H1 (cell line): ENCODE results near the gene GTPBP1. TPM values are rescaled to one million over a fixed set of nuclear protein-coding genes. Genes with fewer than 3 reads are reported as not detected.

Source experiments
- CREB1 ChIP-seq: IDR thresholded peaks from 2 replicates; pipeline ENCODE4 v1.6.1; 2012; ENCODE audit warnings: inconsistent platforms
- GTF2F1 ChIP-seq: IDR thresholded peaks from 2 replicates; pipeline ENCODE4 v1.6.1; 2012; ENCODE audit warnings: low read depth, low read length, improper control_type of control experiment, borderline replicate concordance
- HDAC2 ChIP-seq, 2 experiments: fragments of 300-600 bp in 1 of 2; sonication (generic) in 1 of 2; IDR thresholded peaks; 2 replicates each; pipeline ENCODE4 v1.6.1; 2011 to 2012; ENCODE audit warnings: low read depth in 2 of 2, low read length in 2 of 2, mild to moderate bottlenecking in 2 of 2, moderate library complexity in 2 of 2, borderline replicate concordance in 1 of 2, inconsistent platforms in 1 of 2
- SP1 ChIP-seq: IDR thresholded peaks from 2 replicates; pipeline ENCODE4 v1.6.1; 2011; ENCODE audit warnings: low read depth, low read length
- TCF12 ChIP-seq: IDR thresholded peaks from 2 replicates; pipeline ENCODE4 v1.6.1; 2011; ENCODE audit warnings: low read depth, mild to moderate bottlenecking, low read length
- polyA plus RNA-seq, 7 experiments: library from polyadenylated mRNA; depleted of rRNA in 3 of 7; stranded (reverse) in 5 of 7; unstranded in 2 of 7; fragments of >200 nt in 5 of 7; fragments of 200-250 nt in 2 of 7; gene quantifications; 1 replicate in 5 of 7; 2 replicates in 1 of 7; 4 replicates in 1 of 7; pipeline versions ENCODE4 v1.2.1 to v1.2.3, GENCODE V29; 2011 to 2013; ENCODE audit warnings: missing spikeins in 2 of 7, mixed read lengths in 2 of 7
- total RNA-seq: library from RNA; stranded (reverse); fragmentation: NEBNext Ultra II Directional; extraction: Animal tissue kit (Norgen Biotek cat#: 25700); gene quantifications from 2 replicates; pipeline ENCODE4 v1.2.1, GENCODE V29; 2021
- TF ChIP-seq, protein P1 (sequence below): fragments of 300-600 bp; sonication (generic); IDR thresholded peaks from 2 replicates; pipeline ENCODE4 v1.7.1; 2012; ENCODE audit warnings: low read length, moderate library complexity, mild to moderate bottlenecking, inconsistent platforms; ENCODE audit not compliant: insufficient replicate concordance
- TF ChIP-seq, protein P2 (sequence below): IDR thresholded peaks from 2 replicates; pipeline ENCODE4 v1.6.1; 2011; ENCODE audit warnings: low read depth, mild to moderate bottlenecking, low read length; ENCODE audit not compliant: insufficient read depth
- TF ChIP-seq, protein P3 (sequence below): IDR thresholded peaks from 2 replicates; pipeline ENCODE4 v1.6.1; 2012; ENCODE audit warnings: low read length, inconsistent platforms

GTPBP1 gene
- total and polyA plus RNA-seq, 2 of the 8 experiments (the other 6 are each of a cell fraction or from before 2014, with no cell fraction given), result 53.1 to 91.8 TPM

DNA sequence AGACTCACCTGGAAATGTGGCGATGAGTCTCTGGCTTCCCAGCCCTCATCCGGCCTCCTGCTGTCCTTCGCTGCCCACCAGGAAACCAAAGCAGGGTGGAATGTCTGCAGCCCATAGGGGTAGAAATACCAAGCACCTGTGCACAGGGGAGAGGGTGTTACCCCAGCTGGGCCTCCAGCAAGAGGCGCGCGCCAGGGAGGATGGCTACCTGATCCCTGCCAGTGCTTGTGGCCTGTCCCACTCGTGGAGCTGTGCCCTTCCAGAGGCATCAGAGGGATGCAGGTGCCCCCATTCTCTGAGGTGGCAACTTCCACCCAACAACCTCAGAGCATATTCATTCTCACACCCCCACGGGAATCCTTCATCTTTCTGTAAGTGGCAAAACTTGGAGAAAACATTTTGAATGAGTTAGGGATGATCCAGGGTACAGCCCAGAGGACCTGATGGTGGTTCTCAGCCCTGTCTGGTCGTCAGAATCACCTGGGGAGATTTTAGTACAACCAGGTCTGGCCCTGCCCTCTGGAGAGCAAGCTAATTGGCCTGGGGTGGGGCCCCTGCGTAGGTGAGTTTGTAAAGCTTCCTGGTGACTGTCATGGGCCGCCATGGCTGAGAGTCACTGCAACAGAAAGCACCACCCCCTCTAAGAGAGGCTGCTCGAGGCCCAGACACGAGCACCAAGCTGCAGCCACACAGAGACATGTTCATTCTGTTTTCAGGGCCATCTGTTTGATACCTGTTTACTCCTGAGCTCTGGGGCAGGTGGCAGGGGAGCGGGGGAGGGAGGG lies 40.1 kb downstream of the GTPBP1 start (continued):
- TF ChIP-seq SP1 (no peak), HDAC2 (IDR thresholded peaks at IDR 0.05; ENCODE audit: borderline replicate concordance in 1 of 2, low read depth in 2 of 2, low read length in 2 of 2) (no peak), CREB1 (no peak), TCF12 (no peak), GTF2F1 (no peak)
- TF ChIP-seq, protein P1, sequence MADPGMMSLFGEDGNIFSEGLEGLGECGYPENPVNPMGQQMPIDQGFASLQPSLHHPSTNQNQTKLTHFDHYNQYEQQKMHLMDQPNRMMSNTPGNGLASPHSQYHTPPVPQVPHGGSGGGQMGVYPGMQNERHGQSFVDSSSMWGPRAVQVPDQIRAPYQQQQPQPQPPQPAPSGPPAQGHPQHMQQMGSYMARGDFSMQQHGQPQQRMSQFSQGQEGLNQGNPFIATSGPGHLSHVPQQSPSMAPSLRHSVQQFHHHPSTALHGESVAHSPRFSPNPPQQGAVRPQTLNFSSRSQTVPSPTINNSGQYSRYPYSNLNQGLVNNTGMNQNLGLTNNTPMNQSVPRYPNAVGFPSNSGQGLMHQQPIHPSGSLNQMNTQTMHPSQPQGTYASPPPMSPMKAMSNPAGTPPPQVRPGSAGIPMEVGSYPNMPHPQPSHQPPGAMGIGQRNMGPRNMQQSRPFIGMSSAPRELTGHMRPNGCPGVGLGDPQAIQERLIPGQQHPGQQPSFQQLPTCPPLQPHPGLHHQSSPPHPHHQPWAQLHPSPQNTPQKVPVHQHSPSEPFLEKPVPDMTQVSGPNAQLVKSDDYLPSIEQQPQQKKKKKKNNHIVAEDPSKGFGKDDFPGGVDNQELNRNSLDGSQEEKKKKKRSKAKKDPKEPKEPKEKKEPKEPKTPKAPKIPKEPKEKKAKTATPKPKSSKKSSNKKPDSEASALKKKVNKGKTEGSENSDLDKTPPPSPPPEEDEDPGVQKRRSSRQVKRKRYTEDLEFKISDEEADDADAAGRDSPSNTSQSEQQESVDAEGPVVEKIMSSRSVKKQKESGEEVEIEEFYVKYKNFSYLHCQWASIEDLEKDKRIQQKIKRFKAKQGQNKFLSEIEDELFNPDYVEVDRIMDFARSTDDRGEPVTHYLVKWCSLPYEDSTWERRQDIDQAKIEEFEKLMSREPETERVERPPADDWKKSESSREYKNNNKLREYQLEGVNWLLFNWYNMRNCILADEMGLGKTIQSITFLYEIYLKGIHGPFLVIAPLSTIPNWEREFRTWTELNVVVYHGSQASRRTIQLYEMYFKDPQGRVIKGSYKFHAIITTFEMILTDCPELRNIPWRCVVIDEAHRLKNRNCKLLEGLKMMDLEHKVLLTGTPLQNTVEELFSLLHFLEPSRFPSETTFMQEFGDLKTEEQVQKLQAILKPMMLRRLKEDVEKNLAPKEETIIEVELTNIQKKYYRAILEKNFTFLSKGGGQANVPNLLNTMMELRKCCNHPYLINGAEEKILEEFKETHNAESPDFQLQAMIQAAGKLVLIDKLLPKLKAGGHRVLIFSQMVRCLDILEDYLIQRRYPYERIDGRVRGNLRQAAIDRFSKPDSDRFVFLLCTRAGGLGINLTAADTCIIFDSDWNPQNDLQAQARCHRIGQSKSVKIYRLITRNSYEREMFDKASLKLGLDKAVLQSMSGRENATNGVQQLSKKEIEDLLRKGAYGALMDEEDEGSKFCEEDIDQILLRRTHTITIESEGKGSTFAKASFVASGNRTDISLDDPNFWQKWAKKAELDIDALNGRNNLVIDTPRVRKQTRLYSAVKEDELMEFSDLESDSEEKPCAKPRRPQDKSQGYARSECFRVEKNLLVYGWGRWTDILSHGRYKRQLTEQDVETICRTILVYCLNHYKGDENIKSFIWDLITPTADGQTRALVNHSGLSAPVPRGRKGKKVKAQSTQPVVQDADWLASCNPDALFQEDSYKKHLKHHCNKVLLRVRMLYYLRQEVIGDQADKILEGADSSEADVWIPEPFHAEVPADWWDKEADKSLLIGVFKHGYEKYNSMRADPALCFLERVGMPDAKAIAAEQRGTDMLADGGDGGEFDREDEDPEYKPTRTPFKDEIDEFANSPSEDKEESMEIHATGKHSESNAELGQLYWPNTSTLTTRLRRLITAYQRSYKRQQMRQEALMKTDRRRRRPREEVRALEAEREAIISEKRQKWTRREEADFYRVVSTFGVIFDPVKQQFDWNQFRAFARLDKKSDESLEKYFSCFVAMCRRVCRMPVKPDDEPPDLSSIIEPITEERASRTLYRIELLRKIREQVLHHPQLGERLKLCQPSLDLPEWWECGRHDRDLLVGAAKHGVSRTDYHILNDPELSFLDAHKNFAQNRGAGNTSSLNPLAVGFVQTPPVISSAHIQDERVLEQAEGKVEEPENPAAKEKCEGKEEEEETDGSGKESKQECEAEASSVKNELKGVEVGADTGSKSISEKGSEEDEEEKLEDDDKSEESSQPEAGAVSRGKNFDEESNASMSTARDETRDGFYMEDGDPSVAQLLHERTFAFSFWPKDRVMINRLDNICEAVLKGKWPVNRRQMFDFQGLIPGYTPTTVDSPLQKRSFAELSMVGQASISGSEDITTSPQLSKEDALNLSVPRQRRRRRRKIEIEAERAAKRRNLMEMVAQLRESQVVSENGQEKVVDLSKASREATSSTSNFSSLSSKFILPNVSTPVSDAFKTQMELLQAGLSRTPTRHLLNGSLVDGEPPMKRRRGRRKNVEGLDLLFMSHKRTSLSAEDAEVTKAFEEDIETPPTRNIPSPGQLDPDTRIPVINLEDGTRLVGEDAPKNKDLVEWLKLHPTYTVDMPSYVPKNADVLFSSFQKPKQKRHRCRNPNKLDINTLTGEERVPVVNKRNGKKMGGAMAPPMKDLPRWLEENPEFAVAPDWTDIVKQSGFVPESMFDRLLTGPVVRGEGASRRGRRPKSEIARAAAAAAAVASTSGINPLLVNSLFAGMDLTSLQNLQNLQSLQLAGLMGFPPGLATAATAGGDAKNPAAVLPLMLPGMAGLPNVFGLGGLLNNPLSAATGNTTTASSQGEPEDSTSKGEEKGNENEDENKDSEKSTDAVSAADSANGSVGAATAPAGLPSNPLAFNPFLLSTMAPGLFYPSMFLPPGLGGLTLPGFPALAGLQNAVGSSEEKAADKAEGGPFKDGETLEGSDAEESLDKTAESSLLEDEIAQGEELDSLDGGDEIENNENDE, result no peak
- TF ChIP-seq, protein P2, sequence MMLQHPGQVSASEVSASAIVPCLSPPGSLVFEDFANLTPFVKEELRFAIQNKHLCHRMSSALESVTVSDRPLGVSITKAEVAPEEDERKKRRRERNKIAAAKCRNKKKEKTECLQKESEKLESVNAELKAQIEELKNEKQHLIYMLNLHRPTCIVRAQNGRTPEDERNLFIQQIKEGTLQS, result no peak
- TF ChIP-seq, protein P3, sequence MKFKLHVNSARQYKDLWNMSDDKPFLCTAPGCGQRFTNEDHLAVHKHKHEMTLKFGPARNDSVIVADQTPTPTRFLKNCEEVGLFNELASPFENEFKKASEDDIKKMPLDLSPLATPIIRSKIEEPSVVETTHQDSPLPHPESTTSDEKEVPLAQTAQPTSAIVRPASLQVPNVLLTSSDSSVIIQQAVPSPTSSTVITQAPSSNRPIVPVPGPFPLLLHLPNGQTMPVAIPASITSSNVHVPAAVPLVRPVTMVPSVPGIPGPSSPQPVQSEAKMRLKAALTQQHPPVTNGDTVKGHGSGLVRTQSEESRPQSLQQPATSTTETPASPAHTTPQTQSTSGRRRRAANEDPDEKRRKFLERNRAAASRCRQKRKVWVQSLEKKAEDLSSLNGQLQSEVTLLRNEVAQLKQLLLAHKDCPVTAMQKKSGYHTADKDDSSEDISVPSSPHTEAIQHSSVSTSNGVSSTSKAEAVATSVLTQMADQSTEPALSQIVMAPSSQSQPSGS, result no peak
